GM12878 (cell line): Measurements from ENCODE around the gene PTPRN2.

Source experiments
- ASH2L ChIP-seq: fragments of 300-600, 200-600 bp; sonication (generic); IDR thresholded peaks from 2 replicates; pipeline ENCODE4 v1.6.1; 2017; ENCODE audit warnings: low read depth, mild to moderate bottlenecking, borderline replicate concordance
- CBFB ChIP-seq: IDR thresholded peaks from 2 replicates; pipeline ENCODE4 v1.6.1; 2016; ENCODE audit warnings: antibody characterized with exemption, low read depth
- CHD2 ChIP-seq: IDR thresholded peaks from 2 replicates; pipeline ENCODE4 v1.6.1; 2011; ENCODE audit warnings: low read depth, low read length, improper control_type of control experiment, borderline replicate concordance
- EZH2 ChIP-seq: IDR thresholded peaks from 2 replicates; pipeline ENCODE4 v1.6.1; 2012; ENCODE audit warnings: low read depth, mild to moderate bottlenecking, control low read depth, inconsistent platforms, low read length, borderline replicate concordance; ENCODE audit not compliant: control insufficient read depth
- KDM1A ChIP-seq: fragments of 200-600 bp; sonication (generic); IDR thresholded peaks from 2 replicates; pipeline ENCODE4 v1.6.1; 2016; ENCODE audit warnings: borderline replicate concordance
- NFYB ChIP-seq: IDR thresholded peaks from 2 replicates; pipeline ENCODE4 v1.6.1; 2011; ENCODE audit warnings: low read depth, mild to moderate bottlenecking, low read length, improper control_type of control experiment, moderate library complexity; ENCODE audit not compliant: insufficient read depth
- POLR2A ChIP-seq: IDR thresholded peaks from 2 replicates; pipeline ENCODE4 v1.6.1; 2011; ENCODE audit warnings: low read depth, mild to moderate bottlenecking, low read length
- SMC3 ChIP-seq: IDR thresholded peaks from 2 replicates; pipeline ENCODE4 v1.6.1; 2011; ENCODE audit warnings: low read length, improper control_type of control experiment, borderline replicate concordance
- TARDBP ChIP-seq: IDR thresholded peaks from 2 replicates; pipeline ENCODE4 v1.6.1; 2016; ENCODE audit warnings: borderline replicate concordance
- TCF12 ChIP-seq: IDR thresholded peaks from 2 replicates; pipeline ENCODE4 v1.6.1; 2011; ENCODE audit warnings: low read depth, mild to moderate bottlenecking, low read length
- TF ChIP-seq, protein P1 (sequence below), 3 experiments: IDR thresholded peaks in 2 of 3; conservative IDR thresholded peaks in 1 of 3; 2 replicates each; pipeline ENCODE4 v1.5.1; 2011; ENCODE audit warnings: low read depth in 3 of 3, low read length in 3 of 3, mild to moderate bottlenecking in 3 of 3, control low read depth in 2 of 3, moderate library complexity in 2 of 3, inconsistent platforms in 1 of 3, mixed read lengths in 1 of 3; ENCODE audit not compliant: control insufficient read depth in 2 of 3, insufficient read depth in 1 of 3; ENCODE audit errors: extremely low read depth in 1 of 3
- TF ChIP-seq, protein P2 (sequence below): IDR thresholded peaks from 2 replicates; pipeline ENCODE4 v1.6.1; 2012; ENCODE audit warnings: low read depth, low read length, improper control_type of control experiment
- TF ChIP-seq, protein P3 (sequence below): IDR thresholded peaks from 2 replicates; pipeline ENCODE4 v1.6.1; 2012; ENCODE audit warnings: mild to moderate bottlenecking, low read depth, low read length
- TF ChIP-seq, protein P4 (sequence below): IDR thresholded peaks from 2 replicates; pipeline ENCODE4 v1.6.1; 2011; ENCODE audit warnings: low read depth, low read length, improper control_type of control experiment, borderline replicate concordance

DNA sequence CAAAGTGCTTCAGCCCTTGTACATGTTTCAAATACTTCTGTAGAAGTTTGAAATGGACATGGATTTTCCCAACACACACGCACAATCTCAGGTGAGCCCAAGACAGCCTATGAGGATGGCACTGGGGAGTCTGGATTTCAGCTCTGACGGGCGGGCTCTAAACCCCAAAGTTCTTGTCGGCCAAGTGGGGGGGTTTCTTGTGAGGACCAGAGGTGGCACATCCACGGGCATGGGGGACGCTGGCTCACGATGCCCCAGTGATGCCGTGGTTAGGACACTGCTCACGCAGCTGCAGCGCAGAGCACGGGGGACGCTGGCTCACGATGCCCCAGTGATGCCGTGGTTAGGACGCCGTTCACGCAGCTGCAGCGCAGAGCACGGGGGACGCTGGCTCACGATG, 970.7 kb downstream of the PTPRN2 start:
- no peak for TF ChIP-seq TCF12
- no peak for TF ChIP-seq CHD2
- TF ChIP-seq SMC3 = no peak
- TF ChIP-seq ASH2L = no peak
- TF ChIP-seq, protein P1, sequence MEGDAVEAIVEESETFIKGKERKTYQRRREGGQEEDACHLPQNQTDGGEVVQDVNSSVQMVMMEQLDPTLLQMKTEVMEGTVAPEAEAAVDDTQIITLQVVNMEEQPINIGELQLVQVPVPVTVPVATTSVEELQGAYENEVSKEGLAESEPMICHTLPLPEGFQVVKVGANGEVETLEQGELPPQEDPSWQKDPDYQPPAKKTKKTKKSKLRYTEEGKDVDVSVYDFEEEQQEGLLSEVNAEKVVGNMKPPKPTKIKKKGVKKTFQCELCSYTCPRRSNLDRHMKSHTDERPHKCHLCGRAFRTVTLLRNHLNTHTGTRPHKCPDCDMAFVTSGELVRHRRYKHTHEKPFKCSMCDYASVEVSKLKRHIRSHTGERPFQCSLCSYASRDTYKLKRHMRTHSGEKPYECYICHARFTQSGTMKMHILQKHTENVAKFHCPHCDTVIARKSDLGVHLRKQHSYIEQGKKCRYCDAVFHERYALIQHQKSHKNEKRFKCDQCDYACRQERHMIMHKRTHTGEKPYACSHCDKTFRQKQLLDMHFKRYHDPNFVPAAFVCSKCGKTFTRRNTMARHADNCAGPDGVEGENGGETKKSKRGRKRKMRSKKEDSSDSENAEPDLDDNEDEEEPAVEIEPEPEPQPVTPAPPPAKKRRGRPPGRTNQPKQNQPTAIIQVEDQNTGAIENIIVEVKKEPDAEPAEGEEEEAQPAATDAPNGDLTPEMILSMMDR (IDR thresholded peaks at IDR 0.05 in 2 of 3, conservative IDR thresholded peaks at IDR 0.05 in 1 of 3; ENCODE audit: control insufficient read depth in 2 of 3, extremely low read depth in 1 of 3, insufficient read depth in 1 of 3, low read depth in 3 of 3, low read length in 3 of 3) = no peak
- TF ChIP-seq, protein P2, sequence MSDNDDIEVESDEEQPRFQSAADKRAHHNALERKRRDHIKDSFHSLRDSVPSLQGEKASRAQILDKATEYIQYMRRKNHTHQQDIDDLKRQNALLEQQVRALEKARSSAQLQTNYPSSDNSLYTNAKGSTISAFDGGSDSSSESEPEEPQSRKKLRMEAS = no peak
- no peak for TF ChIP-seq NFYB
- TF ChIP-seq TARDBP = no peak
- no peak for TF ChIP-seq POLR2A
- TF ChIP-seq CBFB = no peak
- TF ChIP-seq, protein P3, sequence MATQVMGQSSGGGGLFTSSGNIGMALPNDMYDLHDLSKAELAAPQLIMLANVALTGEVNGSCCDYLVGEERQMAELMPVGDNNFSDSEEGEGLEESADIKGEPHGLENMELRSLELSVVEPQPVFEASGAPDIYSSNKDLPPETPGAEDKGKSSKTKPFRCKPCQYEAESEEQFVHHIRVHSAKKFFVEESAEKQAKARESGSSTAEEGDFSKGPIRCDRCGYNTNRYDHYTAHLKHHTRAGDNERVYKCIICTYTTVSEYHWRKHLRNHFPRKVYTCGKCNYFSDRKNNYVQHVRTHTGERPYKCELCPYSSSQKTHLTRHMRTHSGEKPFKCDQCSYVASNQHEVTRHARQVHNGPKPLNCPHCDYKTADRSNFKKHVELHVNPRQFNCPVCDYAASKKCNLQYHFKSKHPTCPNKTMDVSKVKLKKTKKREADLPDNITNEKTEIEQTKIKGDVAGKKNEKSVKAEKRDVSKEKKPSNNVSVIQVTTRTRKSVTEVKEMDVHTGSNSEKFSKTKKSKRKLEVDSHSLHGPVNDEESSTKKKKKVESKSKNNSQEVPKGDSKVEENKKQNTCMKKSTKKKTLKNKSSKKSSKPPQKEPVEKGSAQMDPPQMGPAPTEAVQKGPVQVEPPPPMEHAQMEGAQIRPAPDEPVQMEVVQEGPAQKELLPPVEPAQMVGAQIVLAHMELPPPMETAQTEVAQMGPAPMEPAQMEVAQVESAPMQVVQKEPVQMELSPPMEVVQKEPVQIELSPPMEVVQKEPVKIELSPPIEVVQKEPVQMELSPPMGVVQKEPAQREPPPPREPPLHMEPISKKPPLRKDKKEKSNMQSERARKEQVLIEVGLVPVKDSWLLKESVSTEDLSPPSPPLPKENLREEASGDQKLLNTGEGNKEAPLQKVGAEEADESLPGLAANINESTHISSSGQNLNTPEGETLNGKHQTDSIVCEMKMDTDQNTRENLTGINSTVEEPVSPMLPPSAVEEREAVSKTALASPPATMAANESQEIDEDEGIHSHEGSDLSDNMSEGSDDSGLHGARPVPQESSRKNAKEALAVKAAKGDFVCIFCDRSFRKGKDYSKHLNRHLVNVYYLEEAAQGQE = no peak
- no peak for TF ChIP-seq KDM1A
- TF ChIP-seq, protein P4, sequence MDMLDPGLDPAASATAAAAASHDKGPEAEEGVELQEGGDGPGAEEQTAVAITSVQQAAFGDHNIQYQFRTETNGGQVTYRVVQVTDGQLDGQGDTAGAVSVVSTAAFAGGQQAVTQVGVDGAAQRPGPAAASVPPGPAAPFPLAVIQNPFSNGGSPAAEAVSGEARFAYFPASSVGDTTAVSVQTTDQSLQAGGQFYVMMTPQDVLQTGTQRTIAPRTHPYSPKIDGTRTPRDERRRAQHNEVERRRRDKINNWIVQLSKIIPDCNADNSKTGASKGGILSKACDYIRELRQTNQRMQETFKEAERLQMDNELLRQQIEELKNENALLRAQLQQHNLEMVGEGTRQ = no peak
- no peak for TF ChIP-seq EZH2
